GM19467 (cell line): ENCODE results near the gene SLAMF9.
A peak's percentile ranks its signal among the peaks of the same experiment; 100 is the strongest.

Experiments used
- ATAC-seq: cut with Tn5 transposase; IDR thresholded peaks from one replicate; pipeline ENCODE4 v1.9.1; 2021; ENCODE audit warnings: mild to moderate bottlenecking, moderate library complexity; ENCODE audit not compliant: unreplicated experiment

The SLAMF9 gene

DNA sequence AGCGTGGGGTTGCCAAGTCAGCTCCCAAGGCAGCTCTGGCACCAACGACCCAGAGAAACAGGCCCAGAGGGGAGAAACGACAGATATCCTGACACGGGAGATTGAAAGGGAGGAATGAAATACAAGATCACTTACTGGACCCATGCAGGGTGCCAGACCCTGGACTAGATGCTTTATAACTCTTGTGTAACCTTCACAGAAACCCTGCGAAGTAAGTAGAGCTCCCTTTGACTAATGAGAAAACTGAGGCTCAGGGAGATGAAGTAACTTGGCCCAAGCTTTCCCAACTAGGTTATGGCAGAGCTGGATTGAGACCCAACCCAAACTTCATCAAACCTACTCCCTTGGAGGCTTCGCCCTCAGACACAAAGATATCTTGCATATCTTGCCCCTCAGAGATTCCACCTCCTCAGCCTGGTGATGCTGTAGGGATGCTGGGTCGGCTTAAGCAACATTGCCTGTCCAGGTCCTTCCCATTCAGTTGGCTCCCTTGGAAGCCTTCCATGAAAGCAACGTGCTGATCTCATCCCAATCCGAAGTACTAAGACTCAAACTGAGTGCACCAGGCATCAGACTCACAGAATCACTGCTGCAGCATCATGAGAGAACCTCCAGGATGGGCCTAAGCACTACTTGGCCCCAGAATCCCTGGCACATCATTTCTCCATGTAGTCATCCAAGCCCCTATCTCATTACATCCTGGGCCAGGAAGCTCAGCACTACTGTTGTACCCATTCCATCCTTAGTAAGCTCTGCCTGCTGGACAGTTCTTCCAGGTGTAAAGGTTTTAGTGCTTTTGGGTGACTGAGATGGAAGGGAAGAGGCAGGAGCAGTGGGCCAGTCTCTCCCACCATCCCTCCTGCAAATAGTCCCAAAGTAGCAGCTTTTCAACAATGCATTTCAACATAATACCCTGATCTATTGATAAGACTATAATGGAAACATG, 7.5 kb downstream of the SLAMF9 start:
- ATAC-seq = no peak

DNA sequence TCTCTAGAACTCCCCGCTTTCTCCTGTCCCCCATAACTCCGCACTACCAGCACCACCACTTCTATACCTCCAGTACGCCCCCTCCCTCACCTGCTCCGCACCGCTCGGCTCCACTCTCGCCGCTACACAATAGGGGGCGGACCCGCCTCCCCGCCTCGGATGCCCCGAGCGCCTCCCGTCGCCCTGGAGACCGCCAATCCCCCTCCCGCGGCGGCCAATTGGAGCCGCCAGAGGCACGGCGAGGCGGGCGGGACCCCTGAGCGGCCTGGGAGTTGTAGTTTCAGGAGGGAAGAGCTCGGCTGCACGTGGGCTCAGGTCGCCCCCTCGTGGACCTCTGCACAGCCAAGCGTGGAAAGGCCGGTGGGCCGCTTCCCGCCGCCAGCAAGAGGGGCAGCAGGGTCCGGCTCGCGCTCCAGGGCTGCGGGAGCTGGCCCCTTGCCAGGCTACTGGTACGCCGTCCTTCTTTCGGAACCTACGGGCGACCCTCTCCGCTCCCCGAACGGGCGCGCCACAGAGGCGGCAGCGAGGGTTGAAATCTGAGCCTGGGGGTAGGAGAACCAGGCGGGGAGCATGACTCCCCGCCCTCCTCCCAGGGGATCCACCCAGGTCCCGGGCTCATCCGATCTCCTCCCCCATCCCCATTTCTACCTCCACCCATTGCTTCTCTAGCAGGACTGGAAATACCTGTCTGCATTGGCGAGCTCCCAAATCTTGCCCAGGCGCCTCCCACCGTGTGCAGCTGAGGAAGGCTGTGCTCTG, 8.4 kb downstream of the SLAMF9 start, which contains the start of gene IGSF9:
Gene IGSF9 (minus strand): TSS at position 131 of the 759 bp plus-strand sequence. CDS start 2,159 bp downstream, outside the sequence.
- ATAC-seq = no peak

DNA sequence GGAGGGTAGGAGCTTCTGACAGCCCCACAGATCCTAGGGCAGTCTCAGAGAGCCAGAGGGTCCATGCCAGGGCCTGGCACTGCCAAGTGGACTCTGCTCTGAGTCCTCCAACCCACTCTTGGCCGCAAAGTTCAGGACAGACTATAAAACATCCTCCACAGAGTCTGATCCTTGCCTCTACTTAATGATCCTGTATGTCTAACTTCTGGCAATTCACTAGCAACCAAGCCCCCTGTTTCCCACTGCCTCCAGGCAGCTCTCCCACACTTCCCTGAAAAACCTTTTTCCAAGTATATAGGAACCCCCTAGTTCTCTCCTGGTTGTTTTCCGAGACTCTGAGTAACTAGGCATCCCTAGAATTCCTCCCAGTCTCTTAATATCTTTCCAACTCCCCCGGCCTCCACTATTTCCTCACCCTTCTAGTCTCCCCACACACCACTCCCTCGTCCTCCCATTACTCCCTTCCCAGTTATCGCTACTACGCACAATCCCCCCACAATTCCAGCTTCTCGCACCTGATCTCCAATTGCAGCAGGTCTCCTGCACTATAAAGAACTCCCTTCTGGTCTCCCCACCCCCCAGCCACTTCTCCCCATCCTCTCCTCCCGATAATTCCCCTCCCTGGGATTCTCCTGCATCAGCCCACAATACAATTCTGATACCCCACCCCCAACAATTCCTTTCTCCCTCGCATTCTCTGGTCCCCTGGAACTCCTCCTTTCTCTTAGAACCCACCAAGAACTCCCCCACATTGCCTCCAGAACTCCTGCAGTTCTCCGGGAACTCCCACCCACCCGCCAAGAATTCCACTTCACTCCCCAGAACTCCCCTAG, 9.2 kb downstream of the SLAMF9 start:
- no peak for ATAC-seq

DNA sequence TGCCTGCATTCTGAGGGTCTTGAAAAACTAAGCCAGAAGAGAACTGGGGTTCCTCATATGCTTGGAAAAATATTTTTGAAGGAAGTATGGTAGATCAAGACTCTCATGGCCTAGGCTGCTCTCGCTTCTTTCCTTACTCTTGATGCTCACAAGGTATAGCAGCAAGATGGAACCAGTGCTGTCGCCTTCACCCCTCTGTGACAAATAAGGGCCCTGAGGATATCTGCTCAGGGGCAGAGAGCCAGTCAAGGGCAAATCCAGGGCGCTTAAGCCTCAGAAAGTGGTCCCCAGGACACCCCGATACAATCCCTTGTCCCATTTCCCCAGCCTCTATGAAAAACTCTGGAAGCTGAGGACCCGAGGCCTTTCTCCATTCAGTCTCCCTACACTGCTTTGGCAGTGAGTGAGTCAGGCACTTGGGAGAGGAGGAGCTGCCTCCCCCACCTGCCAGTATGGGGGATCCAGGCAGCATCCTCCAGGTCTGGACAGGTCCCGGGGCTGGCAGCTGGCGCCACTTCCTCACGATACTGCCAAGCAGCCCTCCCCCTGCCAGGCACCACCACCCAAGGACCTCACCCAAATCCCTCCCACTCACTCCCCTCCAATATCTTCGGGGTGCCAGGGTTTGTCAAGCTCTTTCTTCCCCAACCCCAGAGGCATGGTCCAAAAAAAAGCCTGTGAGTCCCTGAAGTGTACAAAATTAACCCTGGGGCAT, 10.0 kb downstream of the SLAMF9 start:
- no peak for ATAC-seq

DNA sequence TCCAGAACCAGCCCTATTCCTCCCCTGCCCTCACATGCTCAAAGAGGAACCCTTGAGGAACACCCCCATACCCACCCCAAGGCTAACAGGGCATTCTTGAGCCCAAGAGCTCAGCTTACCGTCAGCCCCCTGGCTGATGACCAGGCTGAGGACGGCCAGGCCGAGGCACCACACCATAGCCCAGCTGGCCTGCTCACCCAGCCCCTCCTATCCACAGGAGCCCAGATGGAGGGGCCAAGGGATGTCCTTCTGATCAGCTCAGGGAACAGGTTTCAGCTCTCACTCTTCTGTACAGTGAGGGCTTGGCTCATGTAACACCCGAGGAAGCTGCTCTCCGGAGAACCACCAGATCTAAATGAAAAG, 10.8 kb downstream of the SLAMF9 start:
- no peak for ATAC-seq

DNA sequence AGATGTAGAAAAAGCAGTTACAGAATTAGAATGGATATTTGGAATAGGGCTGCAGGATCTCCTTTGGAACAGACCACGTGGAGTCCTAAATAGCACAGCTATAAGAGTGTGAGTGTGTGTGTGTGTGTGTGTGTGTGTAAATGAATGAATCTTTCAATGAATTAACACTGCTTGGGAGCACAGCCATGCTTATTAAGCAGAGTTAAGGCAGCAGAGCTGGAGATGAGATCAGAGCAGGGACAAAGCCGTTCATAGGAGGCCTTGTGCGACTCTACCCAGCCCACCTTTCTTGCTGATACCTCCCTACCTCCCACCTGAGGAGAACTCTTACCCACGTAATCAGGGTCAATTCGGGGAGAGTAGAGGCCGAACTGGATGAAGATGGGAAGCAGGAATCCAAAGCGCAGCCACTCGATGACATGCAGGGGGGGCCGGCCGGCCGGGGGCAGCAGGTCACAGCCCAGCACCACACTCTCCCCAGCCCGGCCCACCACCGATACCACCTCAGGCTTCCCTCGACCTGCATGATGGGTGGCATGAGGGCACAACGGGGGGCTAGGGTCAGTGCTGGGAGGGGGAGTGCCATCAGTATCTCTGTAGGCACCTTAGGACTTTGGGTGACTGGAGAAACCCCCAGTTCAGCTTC, 11.3 kb downstream of the SLAMF9 start:
- no peak for ATAC-seq

DNA sequence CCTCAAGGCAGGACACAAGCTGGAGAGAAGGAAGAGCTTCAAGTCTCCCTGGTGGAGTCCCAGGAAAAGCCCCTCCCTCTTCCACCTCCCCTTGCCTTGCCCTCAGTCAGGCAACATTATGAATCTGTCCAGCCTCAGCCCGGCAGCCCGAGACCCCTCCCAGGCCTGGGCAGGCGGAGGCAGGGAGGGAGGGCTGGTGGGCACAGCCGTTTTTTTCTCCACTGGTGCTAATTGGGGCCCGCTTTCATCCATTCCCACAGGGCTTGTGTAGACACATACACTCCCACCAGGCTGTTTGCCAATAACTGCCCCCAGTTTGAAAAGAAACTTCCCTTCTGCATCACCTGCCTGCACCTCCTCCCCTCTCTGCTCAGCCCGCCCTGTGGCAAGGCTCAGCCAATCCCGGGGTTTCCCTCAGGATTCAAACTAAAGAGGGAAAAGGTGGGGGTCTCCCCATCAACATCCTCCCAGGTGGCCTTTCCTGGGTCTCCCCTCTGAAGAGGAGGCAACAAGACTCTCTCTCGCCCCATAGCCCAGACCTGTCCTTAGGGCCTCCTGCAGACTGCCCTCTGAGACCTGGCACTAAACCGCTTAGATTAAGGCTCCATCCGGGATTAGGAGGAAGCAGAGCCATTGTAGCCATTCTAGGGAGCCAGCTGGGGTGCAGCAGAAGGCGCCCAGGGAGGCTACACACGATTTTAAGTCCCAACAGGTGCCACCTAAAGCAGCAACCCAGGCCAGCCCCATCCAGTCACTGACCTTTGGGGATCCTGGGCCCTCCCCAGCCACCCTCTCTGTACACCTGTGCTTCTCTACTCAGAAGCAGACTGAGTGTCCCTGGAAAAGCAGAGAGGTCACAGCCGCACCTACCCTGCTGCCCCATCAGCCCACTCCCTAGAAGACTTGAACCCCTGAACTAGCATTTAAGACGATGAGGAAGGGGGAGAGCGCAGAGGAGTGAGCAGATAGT, 12.2 kb downstream of the SLAMF9 start:
- ATAC-seq = no peak

DNA sequence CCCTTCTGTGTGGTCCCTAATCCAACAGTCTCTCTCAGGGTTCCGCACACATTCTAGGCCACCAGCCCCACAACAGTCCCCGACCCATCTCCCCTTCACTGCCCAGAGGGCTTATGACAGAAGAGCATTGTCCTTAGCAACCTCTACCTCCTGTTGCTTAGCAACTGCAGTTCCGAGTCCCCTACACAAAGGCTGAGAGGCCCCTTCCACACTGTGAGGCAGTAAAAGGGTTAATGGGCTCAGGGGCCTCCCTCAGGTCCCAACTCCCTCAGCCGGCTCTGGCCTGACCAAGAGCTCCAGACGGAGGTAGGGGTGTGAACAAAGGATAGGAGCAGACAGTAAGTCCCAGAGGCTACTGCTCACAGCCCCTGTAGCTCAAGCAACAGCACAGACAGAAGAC, 12.9 kb downstream of the SLAMF9 start:
- ATAC-seq = no peak

DNA sequence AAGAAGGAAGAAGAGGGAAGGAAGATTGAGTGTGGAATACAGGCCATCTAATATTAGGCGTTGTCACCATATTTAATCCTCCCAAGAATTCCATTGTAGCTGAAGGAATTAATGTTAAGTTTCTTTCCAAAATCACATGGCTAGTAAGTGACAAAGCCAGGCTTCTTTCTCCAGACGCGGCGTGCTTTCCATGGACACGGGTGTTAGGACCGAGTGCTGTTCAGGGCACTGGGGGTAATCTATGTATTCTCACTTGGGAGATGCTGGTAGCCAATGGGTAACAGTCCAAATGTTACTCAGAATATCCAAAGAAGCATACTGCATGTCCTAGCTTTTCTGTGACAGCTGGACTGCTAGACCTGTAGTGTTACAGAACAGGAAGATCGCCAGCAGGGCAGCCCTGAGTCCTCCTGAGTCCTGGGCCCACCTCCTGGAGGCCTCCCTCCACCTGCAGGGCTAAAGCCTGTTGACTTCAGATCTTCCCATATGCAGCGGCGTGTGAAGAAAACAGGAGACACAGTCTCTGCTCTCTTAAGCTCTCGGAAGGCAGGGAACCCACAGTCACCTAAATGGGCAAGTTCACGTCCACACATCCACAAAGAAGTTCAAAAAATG, 13.9 kb downstream of the SLAMF9 start:
- ATAC-seq = no peak

DNA sequence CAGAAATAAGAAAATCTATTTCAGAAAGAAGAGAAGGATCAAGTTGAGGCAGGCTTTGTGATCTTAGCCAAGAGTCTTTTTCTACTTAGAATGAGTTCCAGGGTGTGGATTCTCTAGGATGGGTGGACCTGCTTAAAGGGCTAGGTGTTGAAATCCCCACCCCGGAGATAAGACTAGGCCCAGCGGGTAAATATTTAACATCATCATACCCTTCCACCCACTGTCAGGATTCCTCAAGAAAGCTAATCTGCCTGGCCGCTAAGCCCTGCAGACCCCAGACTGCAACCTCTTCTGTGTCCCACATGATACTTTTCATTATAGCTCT, 14.4 kb downstream of the SLAMF9 start:
- ATAC-seq = no peak

DNA sequence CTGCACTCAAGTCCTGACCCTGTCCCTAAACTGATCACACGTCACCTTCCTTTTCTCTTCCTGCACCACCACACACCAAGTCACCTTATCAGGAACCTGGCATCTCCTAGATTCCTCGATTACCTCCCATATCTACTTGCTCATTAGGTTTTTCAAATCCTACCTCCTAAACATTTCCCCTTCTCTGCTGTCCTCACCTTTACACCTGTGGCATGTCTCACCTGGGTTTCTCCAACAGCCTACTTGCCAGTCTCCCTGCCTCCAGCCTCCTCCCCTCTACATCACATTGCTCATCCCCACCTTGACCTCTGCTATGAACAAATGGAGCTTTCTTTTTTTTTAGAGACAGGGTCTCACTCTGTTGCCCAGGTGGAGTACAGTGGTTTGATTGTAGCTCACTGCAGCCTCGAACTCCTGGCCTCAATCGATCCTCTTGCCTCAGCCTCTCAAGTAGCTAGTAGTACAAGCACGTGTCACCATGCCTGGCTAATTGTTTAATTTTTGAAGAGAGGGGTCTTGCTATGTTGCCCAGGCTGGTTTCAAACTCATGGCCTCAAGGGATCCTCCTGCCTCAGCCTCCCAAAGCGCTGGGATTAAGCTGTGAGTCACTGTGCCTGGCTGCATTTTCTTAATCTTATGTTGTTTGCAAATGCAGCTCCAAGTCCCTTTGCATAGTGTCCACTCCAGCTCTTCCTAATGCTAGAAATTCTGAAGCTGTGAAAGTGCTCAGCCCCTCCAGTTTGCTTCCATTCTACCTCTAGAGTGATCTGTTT, 14.9 kb downstream of the SLAMF9 start:
- ATAC-seq = no peak

DNA sequence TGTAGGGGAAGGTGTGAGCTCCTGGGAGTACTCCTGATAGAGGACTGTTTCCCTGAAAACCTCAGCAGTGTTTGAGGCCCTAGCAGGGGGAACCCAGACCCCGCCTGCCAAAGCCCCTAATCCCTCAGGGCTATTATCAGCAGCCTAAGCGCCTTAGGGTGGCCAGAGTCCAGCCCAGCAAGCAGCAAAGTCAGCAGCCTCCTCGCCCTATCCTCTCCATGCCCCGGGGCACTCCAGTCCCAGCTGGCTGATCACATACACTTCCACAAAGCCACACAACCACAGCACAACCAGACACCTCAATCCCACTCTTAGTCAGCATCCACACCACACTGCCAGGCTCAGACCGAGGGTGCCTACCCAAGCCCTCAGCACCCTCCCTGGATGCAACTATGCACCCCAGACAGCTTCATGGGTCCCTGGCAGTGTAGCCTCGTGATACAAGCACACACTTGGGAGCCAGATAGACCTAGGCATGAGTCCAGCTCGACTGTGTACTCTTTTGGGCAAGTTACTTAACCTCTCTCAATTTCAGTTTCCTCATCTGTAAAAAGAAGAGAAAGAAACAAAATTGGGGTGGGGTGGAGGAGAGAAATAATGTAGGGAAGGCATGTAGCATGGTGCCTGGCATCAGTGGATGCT, 15.7 kb downstream of the SLAMF9 start:
- no peak for ATAC-seq

DNA sequence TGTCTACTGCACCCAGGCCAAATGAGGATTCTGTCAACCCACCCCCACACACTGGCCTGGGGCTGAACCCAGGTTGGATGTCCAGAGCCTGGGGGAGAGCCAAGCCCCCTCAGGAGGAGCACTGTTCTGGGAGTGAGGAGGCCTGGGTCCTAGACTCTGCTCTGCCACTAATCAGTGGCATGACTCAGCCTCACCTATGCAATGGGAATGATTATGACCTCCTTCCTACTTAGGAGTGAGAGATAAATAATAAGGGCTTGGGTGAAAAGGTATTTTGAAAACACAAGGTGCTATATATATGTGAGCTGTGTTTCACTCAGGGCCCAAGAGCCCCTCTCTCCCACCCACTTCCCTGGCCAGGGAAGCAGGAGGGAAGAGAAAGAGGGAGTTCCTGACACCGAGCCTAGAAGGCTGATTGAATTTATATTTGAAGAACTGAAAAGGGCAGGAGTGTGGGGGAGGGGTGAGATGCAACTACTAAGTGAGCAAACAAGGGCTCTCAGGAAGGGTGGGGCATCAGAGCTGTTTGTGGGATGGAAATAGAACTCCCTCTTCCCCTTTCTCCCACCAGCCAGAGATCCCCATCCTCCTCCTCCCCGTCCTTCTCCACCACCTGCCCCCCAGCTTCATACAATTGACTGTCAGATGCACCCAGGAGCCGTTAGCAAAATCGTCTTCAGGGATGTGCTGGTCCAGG, 16.8 kb downstream of the SLAMF9 start:
- no peak for ATAC-seq

DNA sequence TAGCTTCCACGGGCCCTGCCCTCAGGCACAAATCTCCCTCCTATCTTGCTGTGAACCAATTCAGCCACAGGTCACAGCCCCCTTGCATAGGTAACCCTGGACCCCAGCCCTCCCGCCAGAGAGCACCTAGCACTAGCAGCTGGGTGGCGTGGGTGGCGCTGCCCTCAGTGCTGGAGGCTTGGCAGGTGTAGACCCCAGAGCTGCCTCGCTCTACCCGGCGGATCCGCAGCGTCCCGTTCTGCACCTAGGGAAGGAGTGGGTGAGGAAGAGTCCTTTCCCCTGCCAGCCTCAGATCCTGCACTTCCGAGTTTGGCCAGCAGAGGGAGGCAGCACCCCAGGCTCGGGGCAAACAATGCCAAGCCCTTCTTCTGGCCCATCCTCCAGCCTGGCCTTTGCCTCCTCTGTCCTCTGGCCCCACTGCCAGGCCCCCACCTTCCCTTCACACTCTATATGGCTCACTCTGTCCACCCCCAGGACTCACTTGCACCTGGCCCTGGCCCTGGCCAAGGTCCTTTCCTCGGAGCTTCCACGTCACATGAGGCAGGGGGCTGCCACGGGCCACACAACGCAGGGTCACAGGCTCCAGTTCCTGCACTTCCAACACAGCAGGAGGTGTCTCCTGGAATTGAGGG, 17.6 kb downstream of the SLAMF9 start:
- ATAC-seq = peak; percentile 47

DNA sequence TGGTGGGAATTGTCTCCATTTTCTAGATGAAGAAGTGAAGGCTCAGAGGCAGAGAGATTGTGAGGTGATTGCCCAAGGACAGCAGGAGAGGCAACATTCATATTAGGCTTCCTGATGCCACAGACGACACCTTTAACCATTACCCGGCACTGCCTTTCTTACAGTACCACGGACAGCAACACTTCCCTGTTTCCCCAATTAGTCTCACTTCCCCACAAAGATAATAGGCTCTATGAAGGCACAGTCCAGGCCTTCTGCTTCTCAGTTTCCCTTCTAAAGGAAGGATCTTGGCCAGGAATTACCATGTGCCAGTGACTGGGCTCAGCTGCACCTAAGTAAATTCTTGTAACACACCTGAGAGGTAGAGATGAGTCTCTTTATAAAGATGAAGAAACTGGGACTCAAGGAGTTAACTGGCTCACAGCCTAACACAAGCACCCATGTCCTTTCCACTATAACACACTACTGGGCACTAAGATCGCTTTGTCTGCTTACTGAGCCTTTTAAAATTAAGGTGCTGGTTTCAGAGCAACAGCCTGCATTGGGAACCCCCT, 18.2 kb downstream of the SLAMF9 start:
- ATAC-seq = no peak

DNA sequence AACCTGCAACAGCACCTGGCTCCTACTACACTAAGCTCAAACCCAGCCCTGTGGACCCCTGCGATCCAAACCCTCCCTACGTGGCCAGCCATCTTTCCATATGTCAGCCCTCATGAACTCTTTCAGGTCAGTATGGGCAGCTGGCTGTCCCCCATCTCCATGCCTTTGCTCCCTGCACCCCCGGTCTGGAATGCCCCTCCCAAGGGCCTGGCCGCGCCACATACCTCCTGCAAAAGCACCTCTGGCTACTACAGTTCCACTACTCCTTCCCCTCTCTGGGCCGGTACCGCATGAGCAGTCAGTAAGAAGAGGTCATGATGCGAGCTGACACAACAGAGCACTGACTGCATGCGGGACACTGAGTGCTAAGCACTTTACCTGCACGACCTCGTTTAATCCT, 18.7 kb downstream of the SLAMF9 start:
- ATAC-seq = no peak
